SU-DHL-6 (cell line): ENCODE results near the gene SLC12A8.

ENCODE experiments used
- H2AFZ ChIP-seq: fragments of 200-600 bp; sonication (generic); 2 replicates; pipeline ENCODE4 v1.6.1; 2014; ENCODE audit warnings: low read depth, mild to moderate bottlenecking, moderate library complexity, mixed read lengths, antibody characterized with exemption, low read length; ENCODE audit not compliant: severe bottlenecking
- H3F3A ChIP-seq: fragments of 200-600 bp; shearing (Covaris generic); 2 replicates; pipeline ENCODE4 v1.6.0; 2016; ENCODE audit warnings: antibody characterized with exemption, mild to moderate bottlenecking; ENCODE audit not compliant: insufficient read depth
- H3K27ac ChIP-seq: fragments of 200-600 bp; sonication (generic); 2 replicates; pipeline ENCODE4 v1.5.1; 2016; ENCODE audit warnings: low read depth, mild to moderate bottlenecking, low read length, moderate library complexity, mixed read lengths
- H3K27me3 ChIP-seq: fragments of 200-600 bp; sonication (generic), shearing (Covaris generic); 2 replicates; pipeline ENCODE4 v1.6.0; 2014; ENCODE audit warnings: mild to moderate bottlenecking, low read length
- H3K36me3 ChIP-seq: fragments of 200-600 bp; sonication (generic); 2 replicates; pipeline ENCODE4 v1.6.1; 2014; ENCODE audit warnings: mild to moderate bottlenecking, low read length, mixed read lengths
- H3K4me2 ChIP-seq: fragments of 300-600, 200-600 bp; shearing (Covaris generic), sonication (generic); 2 replicates; pipeline ENCODE4 v1.6.0; 2014; ENCODE audit warnings: low read length, low read depth, mild to moderate bottlenecking; ENCODE audit not compliant: poor library complexity, severe bottlenecking
- H3K4me3 ChIP-seq: fragments of 200-600 bp; sonication (generic); 2 replicates; pipeline ENCODE4 v1.5.1; 2014; ENCODE audit warnings: antibody characterized with exemption, low read length, mild to moderate bottlenecking, mixed read lengths; ENCODE audit not compliant: insufficient read depth, poor library complexity, severe bottlenecking
- H3K79me2 ChIP-seq: fragments of 200-600 bp; sonication (generic); 2 replicates; pipeline ENCODE4 v1.6.1; 2014; ENCODE audit warnings: mild to moderate bottlenecking, low read length, moderate library complexity; ENCODE audit not compliant: insufficient read depth
- H3K9ac ChIP-seq: fragments of 200-600 bp; sonication (generic); 2 replicates; pipeline ENCODE4 v1.7.0; 2014; ENCODE audit warnings: mild to moderate bottlenecking, low read length
- H3K9me2 ChIP-seq: fragments of 200-600 bp; sonication (generic); replicated peaks from 2 replicates; pipeline ENCODE4 v1.6.1; 2014; ENCODE audit warnings: low read length; ENCODE audit not compliant: insufficient read depth
- H3K9me3 ChIP-seq: fragments of 200-600 bp; sonication (generic); 2 replicates; pipeline ENCODE4 v1.6.1; 2014; ENCODE audit warnings: low read length, mixed read lengths; ENCODE audit not compliant: insufficient read depth
- H4K20me1 ChIP-seq: fragments of 200-600 bp; sonication (generic); 2 replicates; pipeline ENCODE4 v1.6.1; 2014; ENCODE audit warnings: low read depth, mild to moderate bottlenecking, antibody characterized with exemption, low read length, moderate library complexity, mixed read lengths
- CTCF ChIP-seq: fragments of 200-600 bp; sonication (generic); IDR thresholded peaks from one replicate; pipeline ENCODE4 v1.5.1; 2017; ENCODE audit warnings: antibody characterized with exemption, mild to moderate bottlenecking, low read length, moderate library complexity; ENCODE audit not compliant: insufficient read depth, poor library complexity, severe bottlenecking
- EZH2phosphoT487 ChIP-seq: fragments of 200-600 bp; sonication (generic), shearing (Covaris generic); conservative IDR thresholded peaks from 2 replicates; pipeline ENCODE4 v1.6.1; 2018; ENCODE audit warnings: mild to moderate bottlenecking, antibody characterized with exemption, low read length, moderate library complexity, mixed read lengths

Gene SLC12A8

GRCh38 chr3:125141596-125142419 is 70.7 kb downstream of the SLC12A8 start:
- TF ChIP-seq EZH2phosphoT487 (no peak), CTCF (no peak)
- H4K20me1 ChIP-seq = no peaks in the 10 kb centered on the region
- H3F3A ChIP-seq = no peaks in the 10 kb centered on the region
- H2AFZ ChIP-seq = no peak overlapping the region
- no peaks in the 10 kb centered on the region for H3K79me2 ChIP-seq
- H3K4me2 ChIP-seq = no peak overlapping the region
- no peak overlapping the region for H3K4me3 ChIP-seq
- H3K36me3 ChIP-seq = no peaks in the 10 kb centered on the region
- H3K27ac ChIP-seq = no peak overlapping the region
- no peaks in the 10 kb centered on the region for H3K27me3 ChIP-seq
- H3K9ac ChIP-seq = no peak overlapping the region
- no peaks in the 10 kb centered on the region for H3K9me3 ChIP-seq
- H3K9me2 ChIP-seq = no peaks in the 10 kb centered on the region

GRCh38 chr3:125140818-125141595 is 71.5 kb downstream of the SLC12A8 start:
- Histone ChIP-seq H4K20me1 (no peaks in the 10 kb centered on the region), H3K9ac (no peak overlapping the region), H3K27me3 (0 out of 2 replicates have a peak, but pooled peaks cover 5% of the 10 kb centered on the region), H3K4me2 (no peak overlapping the region), H3F3A (no peaks in the 10 kb centered on the region), H3K79me2 (no peaks in the 10 kb centered on the region), H3K9me2 (no peaks in the 10 kb centered on the region), H3K27ac (no peak overlapping the region), H3K4me3 (no peak overlapping the region), H3K9me3 (no peaks in the 10 kb centered on the region), H2AFZ (no peak overlapping the region), H3K36me3 (no peaks in the 10 kb centered on the region)
- TF ChIP-seq EZH2phosphoT487 = no peak

- TF ChIP-seq CTCF (no peak), EZH2phosphoT487 (no peak)
- H3F3A ChIP-seq = no peaks in the 10 kb centered on the region
- H3K36me3 ChIP-seq = no peaks in the 10 kb centered on the region
- H4K20me1 ChIP-seq = no peaks in the 10 kb centered on the region
- no peak overlapping the region for H3K9ac ChIP-seq
- H3K79me2 ChIP-seq = no peaks in the 10 kb centered on the region
- H2AFZ ChIP-seq = no peak overlapping the region
- no peak overlapping the region for H3K27ac ChIP-seq
- no peaks in the 10 kb centered on the region for H3K9me2 ChIP-seq
- no peak overlapping the region for H3K4me2 ChIP-seq
- H3K27me3 ChIP-seq = 0 out of 2 replicates have a peak, but pooled peaks cover 5% of the 10 kb centered on the region
- H3K4me3 ChIP-seq = no peak overlapping the region
- H3K9me3 ChIP-seq = no peaks in the 10 kb centered on the region
Observed at GRCh38 chr3:125140011-125140817, 72.3 kb downstream of the SLC12A8 start.
